Natural killer cell (primary cell): ENCODE results near the gene GOT1. TPM values are rescaled to one million over a fixed set of nuclear protein-coding genes. Genes with fewer than 3 reads are reported as not detected.

Source experiments
- ATAC-seq, 3 donors: fragments of 150-1000 bp in 2 of 3; fragments of 200-7000 bp in 1 of 3; cut with Tn5 transposase; 1 replicate in 1 of 3; 2 replicates in 2 of 3; pipeline ENCODE4 v1.10.0; 2021; ENCODE audit warnings: mild to moderate bottlenecking in 2 of 3, moderate library complexity in 2 of 3
- DNase-seq, 2 donors: peaks; one replicate each; pipeline versions ENCODE4 v3.0.0 to v3.0.0-alpha.2; 2013 to 2021; ENCODE audit warnings: mixed read lengths in 1 of 2
- H3K27ac ChIP-seq: one replicate; pipeline ENCODE4 v1.5.1; 2013; ENCODE audit warnings: mild to moderate bottlenecking, low read length
- H3K27me3 ChIP-seq: one replicate; pipeline ENCODE4 v1.6.1; 2013; ENCODE audit warnings: low read length; ENCODE audit not compliant: control insufficient read depth, insufficient read depth
- H3K36me3 ChIP-seq: one replicate; pipeline ENCODE4 v1.6.1; 2013; ENCODE audit warnings: low read length; ENCODE audit not compliant: control insufficient read depth, insufficient read depth
- H3K4me1 ChIP-seq: one replicate; pipeline ENCODE4 v1.6.1; 2013; ENCODE audit warnings: low read length; ENCODE audit not compliant: control insufficient read depth, insufficient read depth
- H3K4me3 ChIP-seq: one replicate; pipeline ENCODE4 v1.5.1; 2013; ENCODE audit warnings: low read length
- H3K9me3 ChIP-seq: one replicate; pipeline ENCODE4 v1.6.1; 2013; ENCODE audit warnings: low read length; ENCODE audit not compliant: control insufficient read depth, insufficient read depth
- H3K27ac Mint-ChIP-seq, 2 donors: one replicate each; pipeline ENCODE4 v1.8.0; 2022; ENCODE audit warnings: mild to moderate bottlenecking in 2 of 2, mixed read lengths in 2 of 2, moderate library complexity in 1 of 2
- H3K27me3 Mint-ChIP-seq, 2 donors: one replicate each; pipeline ENCODE4 v1.8.0; 2022; ENCODE audit warnings: low read depth in 2 of 2, mixed read lengths in 2 of 2
- H3K36me3 Mint-ChIP-seq: one replicate; pipeline ENCODE4 v1.8.0; 2022; ENCODE audit warnings: mixed read lengths
- H3K4me1 Mint-ChIP-seq, 2 donors: one replicate each; pipeline ENCODE4 v1.8.0; 2022; ENCODE audit warnings: mixed read lengths in 2 of 2
- H3K4me3 Mint-ChIP-seq: one replicate; pipeline ENCODE4 v1.8.0; 2022; ENCODE audit warnings: mild to moderate bottlenecking, moderate library complexity, mixed read lengths
- H3K9me3 Mint-ChIP-seq, 2 donors: one replicate each; pipeline ENCODE4 v1.8.0; 2022; ENCODE audit warnings: mixed read lengths in 2 of 2
- CTCF ChIP-seq: fragments of 200-600 bp; IDR thresholded peaks from one replicate; pipeline ENCODE4 v1.8.0; 2022; ENCODE audit warnings: antibody characterized with exemption
- WGBS: methylation state at CpG from one replicate; pipeline ENCODE4 v1.1.7; 2013; ENCODE audit warnings: missing lambda C conversion rate; ENCODE audit not compliant: insufficient coverage; 5-methylcytosine and 5-hydroxymethylcytosine counted together
- intact Hi-C: fragments of 100-400 bp; cut with micrococcal nuclease; formaldehyde crosslinking; loops from one replicate; pipeline ENCODE4 v1.14.2; 2022
- total RNA-seq, 4 donors: library from RNA; stranded (reverse); fragments of 120-200 nt in 1 of 4; gene quantifications; one replicate each; pipeline versions ENCODE4 v1.2.3 to v1.2.4, GENCODE V29; 2013 to 2022

The GOT1 gene
- total RNA-seq, 3 donors from 2014 or later (not counting 1 experiment from before 2014, with no cell fraction given), result 8.5 to 15.1 (median 8.5) TPM

GRCh38 chr10:99429517-99430095 lies 818 bp downstream of the GOT1 start:
- intact Hi-C loops, result loop anchor here (1.0 kb wide), 1 partner anchor 191 kb away; the partner anchor contains the start of gene SLC25A28
- no peaks in the 10 kb centered on the region for H3K9me3 Mint-ChIP-seq
- H3K4me1 Mint-ChIP-seq, result peaks cover 37 to 44% of the 10 kb centered on the region in 2 donors
- Histone ChIP-seq H3K4me1 (peaks cover 16% of the 10 kb centered on the region), H3K27ac (peak overlapping the region; percentile 46), H3K27me3 (no peaks in the 10 kb centered on the region), H3K4me3 (peak overlapping the region; percentile 70), H3K36me3 (no peaks in the 10 kb centered on the region), H3K9me3 (no peaks in the 10 kb centered on the region)
- H3K36me3 Mint-ChIP-seq, result no peaks in the 10 kb centered on the region
- peak overlapping the region; percentile 96 for H3K4me3 Mint-ChIP-seq
- peak overlapping the region; percentile 91 to 93 for H3K27ac Mint-ChIP-seq
- no peak for TF ChIP-seq CTCF
- 32% methylated on average over 5 of the region's 6 CpGs for WGBS
- DNase-seq, result no peak
- no peaks in the 10 kb centered on the region for H3K27me3 Mint-ChIP-seq
- ATAC-seq, result no peak

- H3K27ac ChIP-seq, result no peak overlapping the region
- no peak overlapping the region for H3K4me3 ChIP-seq
- no peak for DNase-seq
- Mint-ChIP-seq H3K27ac (no peak overlapping the region), H3K9me3 (no peaks in the 10 kb centered on the region), H3K4me1 (peaks cover 37 to 38% of the 10 kb centered on the region in 2 donors), H3K27me3 (no peaks in the 10 kb centered on the region), H3K36me3 (no peaks in the 10 kb centered on the region), H3K4me3 (no peak overlapping the region)
- H3K9me3 ChIP-seq, result no peaks in the 10 kb centered on the region
- intact Hi-C loops, result no loop called here
- no peak for TF ChIP-seq CTCF
- H3K4me1 ChIP-seq, result peaks cover 16% of the 10 kb centered on the region
- no peaks in the 10 kb centered on the region for H3K27me3 ChIP-seq
- H3K36me3 ChIP-seq, result no peaks in the 10 kb centered on the region
- no peak for ATAC-seq
- 90% methylated on average over 3 of the region's 4 CpGs for WGBS
Measured at GRCh38 chr10:99427566-99428190, 2.7 kb downstream of the GOT1 start.

GRCh38 chr10:99426689-99427088 lies 3.7 kb downstream of the GOT1 start:
- no peak for ATAC-seq
- no peaks in the 10 kb centered on the region for H3K27me3 ChIP-seq
- intact Hi-C loops, result no loop called here
- no peak for TF ChIP-seq CTCF
- H3K4me1 Mint-ChIP-seq, result peaks cover 30 to 31% of the 10 kb centered on the region in 2 donors
- no peak for DNase-seq
- 83% methylated on average over 1 of the region's 3 CpGs for WGBS
- H3K4me1 ChIP-seq, result peaks cover 16% of the 10 kb centered on the region
- no peaks in the 10 kb centered on the region for H3K36me3 Mint-ChIP-seq
- H3K4me3 Mint-ChIP-seq, result no peak overlapping the region
- H3K27ac ChIP-seq, result no peak overlapping the region
- H3K9me3 ChIP-seq, result no peaks in the 10 kb centered on the region
- no peak overlapping the region for H3K4me3 ChIP-seq
- H3K9me3 Mint-ChIP-seq, result no peaks in the 10 kb centered on the region
- H3K36me3 ChIP-seq, result no peaks in the 10 kb centered on the region
- H3K27me3 Mint-ChIP-seq, result no peaks in the 10 kb centered on the region
- no peak overlapping the region for H3K27ac Mint-ChIP-seq
